Endodermal cell (in vitro differentiated cells): Measurements from ENCODE around the gene MEF2B. TPM values are rescaled to one million over a fixed set of nuclear protein-coding genes. Genes with fewer than 3 reads are reported as not detected.
A peak's percentile ranks its signal among the peaks of the same experiment; 100 is the strongest.

Experiments used
- DNase-seq: peaks from one replicate; pipeline ENCODE4 v3.0.0-alpha.2; 2017
- H3K27ac ChIP-seq: 2 replicates; pipeline ENCODE4 v1.5.1; 2013; ENCODE audit warnings: mild to moderate bottlenecking, low read depth, low read length, moderate library complexity
- H3K27me3 ChIP-seq: 2 replicates; pipeline ENCODE4 v1.6.1; 2013; ENCODE audit warnings: mild to moderate bottlenecking, low read length, moderate library complexity; ENCODE audit not compliant: insufficient read depth, control insufficient read depth, poor library complexity, severe bottlenecking
- H3K36me3 ChIP-seq: 2 replicates; pipeline ENCODE4 v1.7.0; 2013; ENCODE audit warnings: mild to moderate bottlenecking, low read length, moderate library complexity; ENCODE audit not compliant: control insufficient read depth, insufficient read depth
- H3K4me1 ChIP-seq: one replicate; pipeline ENCODE4 v1.7.0; 2013; ENCODE audit warnings: low read length; ENCODE audit not compliant: control insufficient read depth, insufficient read depth
- H3K4me3 ChIP-seq: 2 replicates; pipeline ENCODE4 v1.5.1; 2013; ENCODE audit warnings: mild to moderate bottlenecking, low read length, moderate library complexity
- H3K9ac ChIP-seq: 2 replicates; pipeline ENCODE4 v1.6.1; 2013; ENCODE audit warnings: mild to moderate bottlenecking, low read length, moderate library complexity; ENCODE audit not compliant: poor library complexity, severe bottlenecking; ENCODE audit errors: extremely low read depth
- H3K9me3 ChIP-seq: 2 replicates; pipeline ENCODE4 v1.6.1; 2013; ENCODE audit warnings: mild to moderate bottlenecking, low read length, moderate library complexity; ENCODE audit not compliant: control insufficient read depth
- H3K27ac Mint-ChIP-seq: 2 replicates; pipeline ENCODE4 v1.8.0; 2020; ENCODE audit warnings: mixed read lengths
- H3K27me3 Mint-ChIP-seq: 2 replicates; pipeline ENCODE4 v1.8.0; 2021; ENCODE audit warnings: mild to moderate bottlenecking, mixed read lengths; ENCODE audit not compliant: insufficient read depth
- H3K36me3 Mint-ChIP-seq: 2 replicates; pipeline ENCODE4 v1.8.0; 2020; ENCODE audit warnings: low read depth, mixed read lengths
- H3K4me1 Mint-ChIP-seq: 2 replicates; pipeline ENCODE4 v1.8.0; 2020; ENCODE audit warnings: mixed read lengths
- H3K4me3 Mint-ChIP-seq: 2 replicates; pipeline ENCODE4 v1.8.0; 2020; ENCODE audit warnings: mild to moderate bottlenecking, moderate library complexity, mixed read lengths
- H3K9me3 Mint-ChIP-seq: 2 replicates; pipeline ENCODE4 v1.8.0; 2020; ENCODE audit warnings: mild to moderate bottlenecking, mixed read lengths
- WGBS, 2 experiments: methylation state at CpG; one replicate each; pipeline versions ENCODE4 v1.1.5 to v1.1.7; 2013; ENCODE audit warnings: missing lambda C conversion rate in 2 of 2, mixed read lengths in 1 of 2; ENCODE audit not compliant: insufficient coverage in 1 of 2, insufficient read length in 1 of 2; 5-methylcytosine and 5-hydroxymethylcytosine counted together
- total RNA-seq, 2 donors: library from RNA; stranded (reverse); fragmentation: NEBNext Ultra II Directional in 1 of 2; extraction: Animal tissue kit (Norgen Biotek cat#: 25700) in 1 of 2; gene quantifications; 2 replicates in 1 of 2; 3 replicates in 1 of 2; pipeline ENCODE4 v1.2.1, GENCODE V29; 2021
- TF ChIP-seq, protein P1 (sequence below): fragments of 200-600 bp; sonication (generic); conservative IDR thresholded peaks from 2 replicates; pipeline ENCODE4 v1.5.0; 2021; ENCODE audit warnings: antibody characterized with exemption, mild to moderate bottlenecking

Gene MEF2B
- total RNA-seq, 2 donors from 2014 or later = 1.2 to 1.6 TPM

- Mint-ChIP-seq H3K27me3 (peaks cover 11% of the 10 kb centered on the region), H3K36me3 (peaks cover 26% of the 10 kb centered on the region), H3K4me1 (peaks cover 14% of the 10 kb centered on the region), H3K27ac (no peak overlapping the region), H3K4me3 (no peak overlapping the region), H3K9me3 (peaks cover 11% of the 10 kb centered on the region)
- DNase-seq = peak; percentile 89
- no peaks in the 10 kb centered on the region for H3K4me1 ChIP-seq
- 39 to 43% methylated on average over 17 to 20 of the region's 21 CpGs for WGBS, 2 experiments
- H3K9me3 ChIP-seq = peaks cover 12% of the 10 kb centered on the region
- no peak overlapping the region for H3K27ac ChIP-seq
- H3K36me3 ChIP-seq = peaks cover 19% of the 10 kb centered on the region
- TF ChIP-seq, protein P1, sequence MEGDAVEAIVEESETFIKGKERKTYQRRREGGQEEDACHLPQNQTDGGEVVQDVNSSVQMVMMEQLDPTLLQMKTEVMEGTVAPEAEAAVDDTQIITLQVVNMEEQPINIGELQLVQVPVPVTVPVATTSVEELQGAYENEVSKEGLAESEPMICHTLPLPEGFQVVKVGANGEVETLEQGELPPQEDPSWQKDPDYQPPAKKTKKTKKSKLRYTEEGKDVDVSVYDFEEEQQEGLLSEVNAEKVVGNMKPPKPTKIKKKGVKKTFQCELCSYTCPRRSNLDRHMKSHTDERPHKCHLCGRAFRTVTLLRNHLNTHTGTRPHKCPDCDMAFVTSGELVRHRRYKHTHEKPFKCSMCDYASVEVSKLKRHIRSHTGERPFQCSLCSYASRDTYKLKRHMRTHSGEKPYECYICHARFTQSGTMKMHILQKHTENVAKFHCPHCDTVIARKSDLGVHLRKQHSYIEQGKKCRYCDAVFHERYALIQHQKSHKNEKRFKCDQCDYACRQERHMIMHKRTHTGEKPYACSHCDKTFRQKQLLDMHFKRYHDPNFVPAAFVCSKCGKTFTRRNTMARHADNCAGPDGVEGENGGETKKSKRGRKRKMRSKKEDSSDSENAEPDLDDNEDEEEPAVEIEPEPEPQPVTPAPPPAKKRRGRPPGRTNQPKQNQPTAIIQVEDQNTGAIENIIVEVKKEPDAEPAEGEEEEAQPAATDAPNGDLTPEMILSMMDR = peak; percentile 49
- H3K27me3 ChIP-seq = no peaks in the 10 kb centered on the region
- no peak overlapping the region for H3K9ac ChIP-seq
- no peak overlapping the region for H3K4me3 ChIP-seq
Measured at GRCh38 chr19:19134687-19135158, 35.3 kb downstream of the MEF2B start.

- Histone ChIP-seq H3K36me3 (peaks cover 24% of the 10 kb centered on the region), H3K4me1 (no peaks in the 10 kb centered on the region), H3K27me3 (no peaks in the 10 kb centered on the region), H3K4me3 (no peak overlapping the region), H3K9ac (no peak overlapping the region), H3K9me3 (peaks cover 13% of the 10 kb centered on the region), H3K27ac (no peak overlapping the region)
- Mint-ChIP-seq H3K27ac (no peak overlapping the region), H3K27me3 (peaks cover 11% of the 10 kb centered on the region), H3K4me1 (peaks cover 14% of the 10 kb centered on the region), H3K9me3 (peaks cover 11% of the 10 kb centered on the region), H3K36me3 (peaks cover 31% of the 10 kb centered on the region), H3K4me3 (no peak overlapping the region)
- WGBS, 2 experiments = 83 to 99% methylated on average over 4 to 6 of the region's 6 CpGs
- TF ChIP-seq, protein P1 = no peak
- DNase-seq = peak; percentile 18
Measured at GRCh38 chr19:19133985-19134384, 36.1 kb downstream of the MEF2B start.

GRCh38 chr19:19132912-19133311 lies 37.2 kb downstream of the MEF2B start:
- H3K36me3 Mint-ChIP-seq = peaks cover 37% of the 10 kb centered on the region
- no peak overlapping the region for H3K27ac Mint-ChIP-seq
- peak; percentile 19 for DNase-seq
- Histone ChIP-seq H3K9ac (no peak overlapping the region), H3K27me3 (no peaks in the 10 kb centered on the region), H3K9me3 (peaks cover 18% of the 10 kb centered on the region), H3K4me1 (no peaks in the 10 kb centered on the region), H3K27ac (no peak overlapping the region), H3K36me3 (peaks cover 27% of the 10 kb centered on the region), H3K4me3 (no peak overlapping the region)
- H3K4me1 Mint-ChIP-seq = peaks cover 14% of the 10 kb centered on the region
- WGBS, 2 experiments = 96 to 97% methylated on average over 10 to 12 of the region's 12 CpGs
- H3K4me3 Mint-ChIP-seq = no peak overlapping the region
- peaks cover 11% of the 10 kb centered on the region for H3K9me3 Mint-ChIP-seq
- TF ChIP-seq, protein P1 = no peak
- peaks cover 10% of the 10 kb centered on the region for H3K27me3 Mint-ChIP-seq
